GM21381 (cell line): ENCODE results near the gene SYNGR1.

Source experiments
- ATAC-seq: cut with Tn5 transposase; IDR thresholded peaks from one replicate; pipeline ENCODE4 v1.9.1; 2021; ENCODE audit warnings: mild to moderate bottlenecking, moderate library complexity; ENCODE audit not compliant: unreplicated experiment

SYNGR1 gene

DNA sequence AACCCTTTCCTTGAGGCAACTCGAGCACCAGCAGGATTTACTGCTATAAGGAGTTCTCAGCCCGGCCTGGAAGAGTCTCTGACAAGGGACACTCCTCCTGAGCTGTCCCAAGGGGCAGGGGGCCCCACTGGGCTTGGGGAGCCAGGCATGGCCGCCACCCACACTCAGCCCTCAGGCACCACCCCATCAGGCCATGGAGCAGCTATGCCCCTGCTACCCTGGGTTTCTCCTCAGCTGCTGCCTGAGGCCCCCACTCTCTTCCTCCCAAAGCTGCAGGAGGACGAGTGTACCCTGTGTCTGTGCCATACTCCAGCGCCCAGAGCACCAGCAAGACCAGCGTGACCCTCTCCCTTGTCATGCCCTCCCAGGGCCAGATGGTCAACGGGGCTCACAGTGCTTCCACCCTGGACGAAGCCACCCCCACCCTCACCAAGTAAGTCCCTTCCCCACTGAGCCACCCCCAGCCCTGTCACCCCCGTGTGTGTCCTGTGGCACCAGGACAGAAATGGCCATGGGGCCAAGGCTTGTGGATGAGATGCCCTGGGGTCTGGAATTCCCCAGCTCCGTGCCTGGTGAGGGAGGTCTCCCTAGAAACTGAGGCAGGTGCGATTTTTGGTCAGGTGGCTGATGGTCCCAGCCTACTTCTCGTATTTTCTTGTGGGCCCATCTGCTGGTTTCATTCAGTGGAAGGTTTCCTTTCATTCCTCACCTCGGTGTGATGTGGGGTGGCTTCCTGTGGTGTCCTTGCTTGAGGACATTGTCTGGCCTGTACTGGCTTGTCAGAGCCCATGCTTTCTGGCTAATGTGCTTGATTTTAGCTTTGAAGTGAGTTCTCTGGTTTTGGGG, 78.2 kb downstream of the SYNGR1 start:
- ATAC-seq, result no peak

DNA sequence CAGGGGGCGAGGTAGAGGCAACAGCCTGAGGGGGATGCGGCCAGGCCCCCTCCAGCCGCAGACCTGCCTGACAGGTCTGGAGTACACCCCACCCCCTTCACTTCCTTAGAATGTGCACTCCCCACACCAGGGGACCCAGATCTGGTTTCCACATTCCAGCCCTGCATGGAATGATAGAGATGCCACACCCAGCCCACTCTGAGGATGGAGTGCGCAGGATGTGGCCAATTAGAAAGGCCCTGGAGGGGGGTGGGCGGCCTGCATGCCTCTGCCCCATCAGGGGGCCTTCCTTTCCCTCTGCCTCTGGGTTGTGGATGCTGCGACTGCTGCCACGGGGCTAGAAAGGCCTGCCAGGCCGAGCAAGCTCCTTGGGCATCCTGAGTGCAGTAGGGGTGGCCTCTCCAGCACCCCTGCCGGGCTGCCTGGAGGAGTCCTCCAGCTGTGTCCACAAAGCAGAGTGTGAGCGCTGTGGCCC, 78.8 kb downstream of the SYNGR1 start:
- ATAC-seq, result no peak

DNA sequence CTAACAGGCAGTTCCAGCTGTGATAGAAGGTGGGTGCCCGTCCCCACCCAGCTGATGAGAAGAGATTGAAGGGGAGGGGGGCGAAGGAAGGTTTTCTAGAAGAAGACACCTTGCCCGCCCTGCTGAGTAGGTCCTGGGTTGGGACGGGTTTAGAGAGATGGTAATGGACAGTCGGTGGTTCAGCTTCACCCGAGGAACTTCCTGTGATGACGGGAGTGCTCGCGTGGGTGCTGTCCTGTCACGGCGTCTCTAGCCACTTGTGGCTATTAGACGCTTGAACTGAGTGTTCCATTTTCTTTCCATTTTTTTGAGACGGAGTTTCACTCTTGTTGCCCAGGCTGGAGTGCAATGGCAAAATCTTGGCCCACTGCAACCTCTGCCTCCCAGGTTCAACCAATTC, 79.4 kb downstream of the SYNGR1 start:
- ATAC-seq, result no peak

DNA sequence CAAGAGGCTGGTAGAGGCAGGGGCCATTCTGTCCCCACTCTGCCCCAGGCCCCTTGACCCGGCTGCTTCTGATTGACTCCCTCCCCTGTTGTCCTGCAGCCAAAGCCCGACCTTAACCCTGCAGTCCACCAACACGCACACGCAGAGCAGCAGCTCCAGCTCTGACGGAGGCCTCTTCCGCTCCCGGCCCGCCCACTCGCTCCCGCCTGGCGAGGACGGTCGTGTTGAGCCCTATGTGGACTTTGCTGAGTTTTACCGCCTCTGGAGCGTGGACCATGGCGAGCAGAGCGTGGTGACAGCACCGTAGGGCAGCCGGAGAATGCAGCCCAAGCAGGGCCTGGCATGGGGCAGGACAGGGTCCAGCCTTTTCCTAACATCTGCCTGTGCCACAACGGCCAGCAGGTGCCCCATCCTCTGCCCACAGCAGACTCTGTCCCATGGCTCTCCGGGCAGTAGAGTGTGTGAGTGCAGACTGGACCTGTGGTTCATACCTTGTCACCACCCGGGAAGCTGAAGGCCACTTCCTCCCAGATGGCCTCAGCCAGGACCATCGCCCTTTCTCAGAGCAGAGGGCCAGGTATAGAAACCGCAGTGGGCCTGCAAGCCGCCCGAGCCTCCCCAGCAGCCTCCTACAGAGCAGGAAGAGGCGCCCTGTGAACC, 80.3 kb downstream of the SYNGR1 start:
- ATAC-seq, result no peak

DNA sequence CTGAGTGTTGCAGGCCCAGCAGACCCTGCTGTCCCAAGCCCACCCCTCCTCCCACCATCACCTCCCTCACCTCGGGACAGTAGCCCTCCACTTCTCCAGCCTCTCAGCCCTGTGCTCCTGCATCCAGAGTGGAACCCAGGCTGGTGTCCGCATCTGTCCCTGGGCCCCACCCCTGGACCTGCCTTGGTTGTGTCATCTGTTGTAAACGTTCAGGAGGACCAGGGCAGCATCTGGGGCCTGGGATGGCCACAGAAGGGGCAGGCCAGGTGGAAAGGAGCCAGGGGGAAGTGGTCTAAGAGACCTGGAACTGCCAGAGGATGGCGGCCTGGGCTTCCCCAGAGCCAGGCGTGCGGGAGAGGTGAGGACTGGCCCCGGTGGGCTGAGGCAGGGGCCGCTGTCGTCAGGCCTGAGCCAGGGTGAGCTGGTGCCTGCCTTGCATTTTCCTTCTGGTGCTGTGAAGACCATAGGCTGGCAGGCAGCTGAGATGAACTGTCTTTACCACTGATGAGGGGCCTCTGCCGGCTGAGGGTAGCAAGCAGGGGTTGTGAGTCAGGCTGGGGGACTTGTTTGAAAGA, 80.9 kb downstream of the SYNGR1 start:
- ATAC-seq, result no peak

DNA sequence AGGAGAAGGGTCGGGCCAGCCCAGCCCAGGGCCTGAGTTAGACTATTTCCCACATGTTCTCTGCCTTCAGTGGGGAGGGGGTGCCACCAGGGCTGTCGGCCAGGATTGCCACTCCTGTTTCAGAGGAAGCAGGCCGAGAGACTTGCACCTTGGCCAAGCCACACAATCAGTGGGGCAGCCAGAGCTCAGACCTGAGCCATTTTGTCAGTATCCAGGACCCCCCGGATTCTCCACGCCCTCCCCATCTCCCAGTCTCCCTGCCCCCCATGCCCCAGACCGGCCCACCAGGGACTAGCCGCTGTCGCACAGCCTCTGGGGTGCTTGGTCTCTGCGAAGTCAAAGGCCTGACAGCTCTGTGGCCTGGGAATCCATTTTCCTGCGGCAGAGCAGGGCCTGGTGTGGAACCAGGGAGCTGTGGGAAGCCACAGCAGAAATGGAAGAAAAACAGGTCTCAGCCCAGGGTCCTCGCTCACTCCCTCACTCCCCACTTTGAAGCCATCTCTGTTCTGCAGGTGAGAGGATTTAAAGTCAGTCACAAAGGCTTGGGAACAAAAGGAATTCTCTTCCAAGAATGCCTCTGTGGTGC, 81.5 kb downstream of the SYNGR1 start:
- ATAC-seq, result no peak

DNA sequence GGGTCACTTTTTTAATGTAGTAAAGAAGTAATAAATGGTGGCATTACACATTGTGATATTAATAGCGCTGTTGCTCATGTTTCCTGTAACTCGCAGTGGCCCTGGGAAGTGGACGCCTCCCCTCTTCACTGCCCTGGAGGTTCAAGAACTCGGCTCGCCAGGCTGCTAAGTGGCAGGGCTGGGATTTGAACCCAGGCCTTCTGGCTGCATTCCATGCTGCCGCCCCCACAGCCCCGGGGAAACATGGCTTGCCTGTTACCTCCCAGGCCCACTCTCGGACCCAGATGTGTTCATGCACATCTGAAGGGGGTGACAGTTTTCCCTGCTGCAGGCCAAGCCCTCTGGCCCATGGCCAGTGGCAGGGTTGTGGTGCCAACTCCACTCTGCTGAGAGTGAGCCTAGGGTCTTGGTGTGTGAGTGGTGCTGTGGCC, 82.0 kb downstream of the SYNGR1 start:
- ATAC-seq, result no peak

DNA sequence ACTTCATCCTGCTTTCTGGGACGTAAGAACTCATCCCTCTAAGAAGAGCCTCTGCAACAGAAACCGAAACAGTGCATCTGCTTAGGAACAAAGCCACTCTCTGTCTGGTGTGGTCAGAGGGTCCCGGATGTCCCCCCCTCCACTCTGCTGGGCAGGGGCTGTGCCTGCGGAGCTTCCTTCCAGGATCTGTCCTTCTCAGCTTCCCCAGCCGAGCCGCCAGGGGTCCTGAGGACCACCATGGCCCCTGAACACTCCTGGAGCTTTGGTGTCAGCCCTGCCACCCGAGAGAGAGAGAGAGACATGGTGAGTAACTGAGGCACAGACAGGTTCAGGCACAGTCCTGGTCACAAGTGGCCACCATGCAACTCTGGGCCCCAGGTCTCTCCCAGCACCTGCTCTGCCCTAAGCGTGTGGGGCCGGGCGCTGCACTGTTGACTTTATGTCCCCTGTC, 82.6 kb downstream of the SYNGR1 start:
- ATAC-seq, result no peak

DNA sequence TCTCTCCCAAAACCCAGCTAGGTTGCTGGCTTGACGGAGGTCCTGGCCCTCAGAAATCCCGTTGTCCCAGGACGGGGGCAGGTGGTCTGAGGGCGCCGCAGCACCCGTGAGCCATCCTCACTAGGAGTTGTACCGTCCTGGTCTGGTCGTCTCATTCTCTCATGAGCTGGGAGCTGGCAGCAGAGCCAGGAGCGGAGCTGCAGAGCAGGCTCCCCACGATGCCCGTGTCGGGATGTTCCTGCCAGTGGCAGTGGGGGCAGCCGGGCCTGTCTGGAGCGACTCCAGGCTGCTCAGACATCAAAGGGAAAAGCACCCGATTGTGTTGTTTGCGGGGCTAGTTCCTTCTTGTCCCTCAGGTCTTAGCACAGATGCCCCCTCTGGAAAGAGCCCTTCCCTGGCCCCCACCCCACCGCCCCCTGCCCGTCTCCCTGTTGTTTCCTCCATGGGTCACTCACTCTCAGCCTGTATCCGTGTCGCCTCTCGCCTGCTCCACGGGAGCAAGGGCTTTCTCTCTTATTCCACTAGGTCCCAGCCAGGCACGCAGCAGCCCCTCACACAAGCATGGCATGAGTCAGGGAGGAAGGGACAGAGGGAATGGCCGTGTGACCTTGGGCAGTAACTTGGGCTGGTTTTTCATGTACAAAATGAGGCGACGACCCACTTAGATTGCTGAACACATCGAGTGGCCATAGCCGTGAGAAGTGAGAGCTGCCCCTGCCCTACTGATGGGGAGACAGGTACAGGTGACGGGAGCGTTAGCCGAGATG, 83.9 kb downstream of the SYNGR1 start:
- ATAC-seq, result no peak

DNA sequence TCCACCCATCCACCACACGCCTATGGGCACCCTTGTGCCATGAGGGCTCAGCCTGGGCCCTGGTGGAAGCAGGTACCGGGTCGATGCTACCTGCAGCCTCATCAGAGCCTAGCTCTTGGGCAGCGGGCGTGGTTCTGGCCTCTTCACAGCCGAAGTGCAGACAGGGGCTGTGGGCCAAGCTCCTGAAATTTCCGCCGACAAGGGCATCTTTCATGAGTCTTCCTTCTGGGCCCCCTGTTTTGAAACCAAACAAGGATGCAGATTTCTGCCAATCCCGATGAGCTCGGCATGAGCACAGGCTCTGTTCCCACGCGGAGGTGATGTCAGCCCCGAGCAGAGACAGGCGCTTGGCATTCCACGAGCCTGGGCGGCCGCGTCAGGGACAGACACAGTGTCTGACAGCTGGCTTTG, 84.5 kb downstream of the SYNGR1 start:
- no peak for ATAC-seq

DNA sequence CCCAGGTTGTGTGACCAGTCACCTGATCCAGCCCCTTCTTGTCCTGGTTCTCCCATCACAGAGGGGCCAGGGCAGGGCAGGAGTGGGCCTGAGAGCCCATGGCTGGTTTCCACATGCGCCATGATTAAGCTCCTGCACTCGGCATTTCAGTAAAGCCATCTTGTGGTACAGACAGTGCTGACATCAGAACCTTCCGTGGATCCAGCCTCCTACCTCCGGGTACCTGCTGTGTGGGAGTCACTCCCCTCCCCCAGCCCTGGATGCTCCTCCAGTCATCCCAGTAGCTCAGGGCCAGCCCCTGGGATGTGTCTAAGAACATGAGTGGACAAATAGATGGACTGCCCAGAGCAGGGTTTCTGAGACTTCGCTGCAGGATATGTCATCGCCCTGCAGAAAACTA, 84.9 kb downstream of the SYNGR1 start:
- ATAC-seq, result no peak
